ENCODE results near the gene ZBTB7C. TPM values are rescaled to one million over a fixed set of nuclear protein-coding genes. Genes with fewer than 3 reads are reported as not detected.

The ZBTB7C gene
- polyA plus RNA-seq, 1 of the 3 experiments (the other 2 are of a cell fraction): 0.05 TPM

DNA sequence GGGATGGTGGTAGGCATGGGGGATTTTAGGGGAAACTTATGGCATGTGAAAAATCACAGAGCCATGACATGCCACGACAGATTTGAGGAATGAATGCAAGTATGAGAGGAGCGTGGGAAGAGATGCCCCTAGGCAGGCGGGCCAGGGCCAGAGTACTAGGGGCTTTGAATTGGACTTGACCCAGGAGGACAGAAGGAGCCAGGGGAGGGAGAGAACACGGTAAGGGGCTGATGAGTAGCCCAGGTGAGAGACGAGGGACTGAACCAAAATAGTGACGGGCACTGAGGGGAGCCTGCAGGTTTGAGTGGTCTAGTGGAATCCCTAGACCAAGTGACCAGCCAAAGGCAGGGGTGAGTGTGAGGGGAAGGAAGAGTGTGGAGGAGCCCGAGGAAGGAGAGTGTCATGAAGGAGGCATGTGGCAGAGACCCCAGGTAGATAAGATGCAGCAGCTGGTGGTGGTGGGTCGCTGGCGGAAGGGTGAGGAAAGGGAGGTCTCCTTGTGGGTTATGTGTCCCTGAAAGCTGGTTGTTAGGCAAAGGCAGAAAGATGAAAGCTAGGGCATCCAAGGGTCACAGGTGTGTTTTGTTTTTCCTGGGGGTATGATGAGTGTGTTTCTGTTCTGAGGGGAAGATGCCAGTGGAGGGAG, 48.7 kb downstream of the ZBTB7C start:
- H3K9ac ChIP-seq: no peak overlapping the region
- no peaks in the 10 kb centered on the region for H3K79me2 ChIP-seq (ENCODE audit: insufficient read depth)
- 0 out of 2 replicates have a peak, but pooled peaks cover 15% of the 10 kb centered on the region for H3K27me3 ChIP-seq (ENCODE audit: insufficient read depth)
- H3K4me2 ChIP-seq: no peak overlapping the region
- peaks cover 0 to 28% of the 10 kb centered on the region in 2 experiments; a peak in 1 of 4 replicates for H3K4me1 ChIP-seq (ENCODE audit: control insufficient read depth in 1 of 2, insufficient read depth in 2 of 2, low read depth in 1 of 2, low read length in 1 of 2)
- ChIA-PET POLR2A (no interaction called here), CTCF (interaction anchor here (1.0 to 1.7 kb wide), 2 partner anchors 11 to 51 kb away, joined by 4 to 5 read pairs; no protein-coding TSS in a partner anchor)
- no peak overlapping the region for H2AFZ ChIP-seq (ENCODE audit: low read depth)
- no peak overlapping the region for H3K27ac ChIP-seq (ENCODE audit: low read depth in 2 of 2, low read length in 1 of 2)
- TF ChIP-seq FOXJ3 (CRISPR knock-in tag; IDR thresholded peaks at IDR 0.05): no peak
- TF ChIP-seq MXI1 (IDR thresholded peaks at IDR 0.05; ENCODE audit: low read depth, low read length): no peak
- TF ChIP-seq RAD21 (IDR thresholded peaks at IDR 0.05; ENCODE audit: low read length): no peak
- no peak for TF ChIP-seq SMC3 (IDR thresholded peaks at IDR 0.05; ENCODE audit: low read depth, low read length)
- no peak for TF ChIP-seq YY1 (IDR thresholded peaks at IDR 0.05; ENCODE audit: low read depth)
- no peak for TF ChIP-seq FOSL2 (IDR thresholded peaks at IDR 0.05; ENCODE audit: borderline replicate concordance, low read depth)
- TF ChIP-seq, protein P1, sequence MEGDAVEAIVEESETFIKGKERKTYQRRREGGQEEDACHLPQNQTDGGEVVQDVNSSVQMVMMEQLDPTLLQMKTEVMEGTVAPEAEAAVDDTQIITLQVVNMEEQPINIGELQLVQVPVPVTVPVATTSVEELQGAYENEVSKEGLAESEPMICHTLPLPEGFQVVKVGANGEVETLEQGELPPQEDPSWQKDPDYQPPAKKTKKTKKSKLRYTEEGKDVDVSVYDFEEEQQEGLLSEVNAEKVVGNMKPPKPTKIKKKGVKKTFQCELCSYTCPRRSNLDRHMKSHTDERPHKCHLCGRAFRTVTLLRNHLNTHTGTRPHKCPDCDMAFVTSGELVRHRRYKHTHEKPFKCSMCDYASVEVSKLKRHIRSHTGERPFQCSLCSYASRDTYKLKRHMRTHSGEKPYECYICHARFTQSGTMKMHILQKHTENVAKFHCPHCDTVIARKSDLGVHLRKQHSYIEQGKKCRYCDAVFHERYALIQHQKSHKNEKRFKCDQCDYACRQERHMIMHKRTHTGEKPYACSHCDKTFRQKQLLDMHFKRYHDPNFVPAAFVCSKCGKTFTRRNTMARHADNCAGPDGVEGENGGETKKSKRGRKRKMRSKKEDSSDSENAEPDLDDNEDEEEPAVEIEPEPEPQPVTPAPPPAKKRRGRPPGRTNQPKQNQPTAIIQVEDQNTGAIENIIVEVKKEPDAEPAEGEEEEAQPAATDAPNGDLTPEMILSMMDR (IDR thresholded peaks at IDR 0.05): no peak
- no peak for TF ChIP-seq NFIC (IDR thresholded peaks at IDR 0.05; ENCODE audit: borderline replicate concordance)
- TF ChIP-seq TEAD4 (IDR thresholded peaks at IDR 0.05; ENCODE audit: borderline replicate concordance, insufficient read depth): no peak
- no peak for TF ChIP-seq TAF1 (IDR thresholded peaks at IDR 0.05; ENCODE audit: borderline replicate concordance, low read depth, low read length)
- TF ChIP-seq, protein P2, sequence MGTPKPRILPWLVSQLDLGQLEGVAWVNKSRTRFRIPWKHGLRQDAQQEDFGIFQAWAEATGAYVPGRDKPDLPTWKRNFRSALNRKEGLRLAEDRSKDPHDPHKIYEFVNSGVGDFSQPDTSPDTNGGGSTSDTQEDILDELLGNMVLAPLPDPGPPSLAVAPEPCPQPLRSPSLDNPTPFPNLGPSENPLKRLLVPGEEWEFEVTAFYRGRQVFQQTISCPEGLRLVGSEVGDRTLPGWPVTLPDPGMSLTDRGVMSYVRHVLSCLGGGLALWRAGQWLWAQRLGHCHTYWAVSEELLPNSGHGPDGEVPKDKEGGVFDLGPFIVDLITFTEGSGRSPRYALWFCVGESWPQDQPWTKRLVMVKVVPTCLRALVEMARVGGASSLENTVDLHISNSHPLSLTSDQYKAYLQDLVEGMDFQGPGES (IDR thresholded peaks at IDR 0.05; ENCODE audit: low read depth, low read length): no peak
- TF ChIP-seq EZH2phosphoT487 (IDR thresholded peaks at IDR 0.05; ENCODE audit: borderline replicate concordance, low read depth): no peak
- TF ChIP-seq, protein P3, sequence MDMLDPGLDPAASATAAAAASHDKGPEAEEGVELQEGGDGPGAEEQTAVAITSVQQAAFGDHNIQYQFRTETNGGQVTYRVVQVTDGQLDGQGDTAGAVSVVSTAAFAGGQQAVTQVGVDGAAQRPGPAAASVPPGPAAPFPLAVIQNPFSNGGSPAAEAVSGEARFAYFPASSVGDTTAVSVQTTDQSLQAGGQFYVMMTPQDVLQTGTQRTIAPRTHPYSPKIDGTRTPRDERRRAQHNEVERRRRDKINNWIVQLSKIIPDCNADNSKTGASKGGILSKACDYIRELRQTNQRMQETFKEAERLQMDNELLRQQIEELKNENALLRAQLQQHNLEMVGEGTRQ (IDR thresholded peaks at IDR 0.05; ENCODE audit: borderline replicate concordance, low read depth, low read length): no peak
- no peak for TF ChIP-seq TCF12 (IDR thresholded peaks at IDR 0.05)
- TF ChIP-seq, protein P4, sequence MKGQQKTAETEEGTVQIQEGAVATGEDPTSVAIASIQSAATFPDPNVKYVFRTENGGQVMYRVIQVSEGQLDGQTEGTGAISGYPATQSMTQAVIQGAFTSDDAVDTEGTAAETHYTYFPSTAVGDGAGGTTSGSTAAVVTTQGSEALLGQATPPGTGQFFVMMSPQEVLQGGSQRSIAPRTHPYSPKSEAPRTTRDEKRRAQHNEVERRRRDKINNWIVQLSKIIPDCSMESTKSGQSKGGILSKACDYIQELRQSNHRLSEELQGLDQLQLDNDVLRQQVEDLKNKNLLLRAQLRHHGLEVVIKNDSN (IDR thresholded peaks at IDR 0.05; ENCODE audit: borderline replicate concordance, low read depth): no peak
- no peak for TF ChIP-seq FOXM1 (IDR thresholded peaks at IDR 0.05; ENCODE audit: low read depth)
- TF ChIP-seq, protein P5, sequence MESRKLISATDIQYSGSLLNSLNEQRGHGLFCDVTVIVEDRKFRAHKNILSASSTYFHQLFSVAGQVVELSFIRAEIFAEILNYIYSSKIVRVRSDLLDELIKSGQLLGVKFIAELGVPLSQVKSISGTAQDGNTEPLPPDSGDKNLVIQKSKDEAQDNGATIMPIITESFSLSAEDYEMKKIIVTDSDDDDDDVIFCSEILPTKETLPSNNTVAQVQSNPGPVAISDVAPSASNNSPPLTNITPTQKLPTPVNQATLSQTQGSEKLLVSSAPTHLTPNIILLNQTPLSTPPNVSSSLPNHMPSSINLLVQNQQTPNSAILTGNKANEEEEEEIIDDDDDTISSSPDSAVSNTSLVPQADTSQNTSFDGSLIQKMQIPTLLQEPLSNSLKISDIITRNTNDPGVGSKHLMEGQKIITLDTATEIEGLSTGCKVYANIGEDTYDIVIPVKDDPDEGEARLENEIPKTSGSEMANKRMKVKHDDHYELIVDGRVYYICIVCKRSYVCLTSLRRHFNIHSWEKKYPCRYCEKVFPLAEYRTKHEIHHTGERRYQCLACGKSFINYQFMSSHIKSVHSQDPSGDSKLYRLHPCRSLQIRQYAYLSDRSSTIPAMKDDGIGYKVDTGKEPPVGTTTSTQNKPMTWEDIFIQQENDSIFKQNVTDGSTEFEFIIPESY (IDR thresholded peaks at IDR 0.05; ENCODE audit: borderline replicate concordance, low read depth): no peak
- TF ChIP-seq CHD2 (IDR thresholded peaks at IDR 0.05; ENCODE audit: low read length, partially characterized antibody): no peak
- TF ChIP-seq, protein P6, sequence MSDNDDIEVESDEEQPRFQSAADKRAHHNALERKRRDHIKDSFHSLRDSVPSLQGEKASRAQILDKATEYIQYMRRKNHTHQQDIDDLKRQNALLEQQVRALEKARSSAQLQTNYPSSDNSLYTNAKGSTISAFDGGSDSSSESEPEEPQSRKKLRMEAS (IDR thresholded peaks at IDR 0.05; ENCODE audit: low read depth): no peak
- H3F3A ChIP-seq (replicated peaks; ENCODE audit: insufficient read depth): no peaks in the 10 kb centered on the region
- H3K36me3 ChIP-seq (replicated peaks in 1 of 2; ENCODE audit: control insufficient read depth in 1 of 2, insufficient read depth in 2 of 2, low read length in 1 of 2): no peaks in the 10 kb centered on the region
- DNase-seq: no peak
- WGBS (ENCODE audit: low lambda C conversion rate): 54% methylated on average over 9 of the region's 9 CpGs
- H4K20me1 ChIP-seq (ENCODE audit: insufficient read depth): no peaks in the 10 kb centered on the region
- H3K9me2 ChIP-seq: no peaks in the 10 kb centered on the region
- H3K9me3 ChIP-seq: no peaks in the 10 kb centered on the region
- H3K4me3 ChIP-seq (ENCODE audit: low read depth in 2 of 2, low read length in 1 of 2): no peak overlapping the region

Measured in SK-N-SH (cell line).